Measurements from ENCODE around the gene TCHHL1.

The TCHHL1 gene

DNA sequence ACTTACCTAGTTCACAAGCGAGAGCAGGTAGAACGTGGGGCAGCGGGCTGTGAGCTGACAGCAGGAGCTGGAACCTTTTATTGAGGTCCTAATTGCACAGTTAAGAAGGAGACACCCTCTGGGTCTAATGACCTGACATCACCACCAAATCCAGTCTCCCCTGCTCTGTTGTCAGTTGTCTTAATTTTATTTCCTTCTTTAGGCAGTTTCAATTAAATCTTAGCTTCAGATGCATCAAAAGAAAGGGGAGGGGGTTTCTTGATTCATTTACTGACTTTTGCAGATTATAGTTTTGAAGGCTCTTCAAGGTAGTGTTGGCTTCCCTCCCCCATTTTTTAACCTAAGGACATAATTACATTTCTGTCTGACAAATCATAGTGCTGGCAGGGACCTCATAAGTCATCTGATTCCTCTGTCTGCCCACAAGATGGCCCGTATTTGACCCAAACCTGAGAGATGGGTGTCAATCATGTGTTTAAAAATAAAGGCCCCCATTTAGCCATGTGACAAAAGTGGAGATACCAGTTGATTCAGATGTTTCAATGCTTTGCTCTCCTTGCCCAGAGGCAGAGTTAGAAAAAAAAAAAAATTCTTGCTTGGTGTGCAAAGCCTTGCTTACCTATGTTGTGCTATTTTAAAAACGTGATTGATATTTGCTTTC, at the start of gene TCHHL1:
TCHHL1 (minus strand) TSS at position 51 of the 661 bp plus-strand sequence. CDS start 921 bp downstream, outside the sequence.
- DNase-seq (ENCODE audit: low read depth in 2 of 2), result no peak

DNA sequence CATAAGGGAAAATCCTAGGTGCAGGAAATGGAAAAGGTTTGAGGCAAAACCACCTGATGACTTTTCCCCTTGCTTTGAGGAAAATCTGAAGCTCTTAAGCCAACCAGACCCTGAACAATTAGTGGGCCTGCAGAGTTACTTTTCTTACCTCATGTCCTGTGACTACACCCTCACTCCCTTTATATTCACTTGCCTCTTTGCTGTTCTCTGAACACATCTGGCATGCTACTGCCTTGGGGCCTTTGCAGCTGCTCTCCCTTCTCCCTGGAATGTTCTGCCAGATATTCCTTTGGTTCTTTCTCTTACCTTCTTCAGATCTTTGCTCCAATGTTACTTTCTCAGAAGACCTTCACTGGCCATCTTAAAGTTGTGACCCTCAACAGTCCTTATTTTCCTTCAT, 48.4 kb upstream of the TCHHL1 start:
- no peak for DNase-seq (ENCODE audit: low read depth in 2 of 2)

DNA sequence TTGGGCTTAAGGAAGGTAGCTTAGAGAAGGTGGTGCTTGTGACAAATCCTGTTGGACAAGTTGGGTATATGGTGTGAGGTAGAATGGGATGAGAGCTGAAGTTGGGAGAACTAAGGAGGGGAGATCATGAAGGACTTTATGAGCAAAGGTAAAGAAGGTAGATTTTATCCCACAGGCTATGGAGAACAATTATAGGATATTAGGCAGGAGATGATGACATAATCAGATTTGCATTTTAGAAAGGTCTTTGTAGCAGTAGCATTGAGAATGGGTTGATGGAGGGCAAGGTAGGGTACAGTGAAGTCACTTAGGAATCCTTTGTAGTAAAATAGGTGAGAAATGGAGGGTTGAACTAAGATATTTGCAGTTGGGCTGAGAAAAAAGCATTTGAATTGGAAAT, 41.3 kb upstream of the TCHHL1 start:
- DNase-seq (ENCODE audit: low read depth in 2 of 2), result no peak

GRCh38 chr1:152127673-152128072, 38.8 kb upstream of the TCHHL1 start:
- no peak for DNase-seq (ENCODE audit: low read depth in 2 of 2)

DNA sequence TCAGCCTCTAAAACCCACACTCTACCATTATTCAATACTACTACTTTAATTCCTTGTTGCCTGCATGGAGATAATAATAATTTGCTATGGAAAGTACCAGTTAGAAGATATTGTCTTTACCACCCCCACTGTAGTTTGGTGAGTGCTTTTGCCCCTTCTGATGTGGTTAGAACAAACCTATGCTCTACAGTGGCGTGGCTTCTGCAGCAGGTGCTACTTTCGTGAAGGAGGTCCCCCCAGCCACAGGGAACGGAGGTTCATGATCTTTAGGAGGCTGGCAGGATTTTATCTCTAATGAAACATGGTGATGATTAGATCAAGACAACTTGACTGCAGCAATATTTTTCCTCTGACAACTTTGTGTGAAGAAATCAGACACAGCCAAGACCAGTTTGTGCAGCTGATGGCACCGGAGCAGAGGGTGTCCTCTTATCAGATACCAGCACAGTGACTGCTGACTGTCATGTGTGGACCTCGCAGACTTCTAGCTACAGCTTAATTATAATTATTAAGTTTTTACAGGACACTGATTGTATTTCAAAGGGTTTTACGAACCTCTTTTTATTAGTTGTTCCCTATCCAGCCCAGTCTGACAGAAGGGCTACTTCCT, 37.1 kb upstream of the TCHHL1 start:
- DNase-seq (ENCODE audit: low read depth in 2 of 2), result no peak

GRCh38 chr1:152118915-152119314, 30.1 kb upstream of the TCHHL1 start:
- no peak for DNase-seq (ENCODE audit: low read depth in 2 of 2)

DNA sequence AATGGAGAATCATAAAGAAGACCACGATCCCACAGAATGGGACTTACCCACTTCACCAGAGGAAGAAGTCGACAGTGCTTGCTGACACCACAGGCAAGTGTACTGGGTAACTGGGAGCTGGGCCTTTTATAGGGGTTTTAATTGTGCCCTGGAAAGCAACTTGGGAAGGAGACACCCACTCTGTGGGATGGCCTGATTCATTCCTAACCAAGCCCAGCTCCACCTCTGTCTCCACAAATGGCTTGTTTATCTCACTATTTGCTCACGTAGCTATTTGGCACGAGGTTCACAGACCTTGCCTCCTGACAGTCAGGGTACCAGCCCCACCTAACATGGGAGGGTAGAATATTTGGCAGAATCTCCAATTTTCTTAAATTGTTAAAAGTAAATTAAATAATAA, 26.5 kb upstream of the TCHHL1 start, which contains the start of gene TCHH:
TCHH (minus strand) TSS at position 101 of the 400 bp plus-strand sequence. CDS start 1,364 bp downstream, outside the sequence.
- no peak for DNase-seq (ENCODE audit: low read depth in 2 of 2)

- DNase-seq (ENCODE audit: low read depth in 2 of 2), result no peak
Measured at GRCh38 chr1:152112885-152113432, 24.1 kb upstream of the TCHHL1 start.

- no peak for DNase-seq (ENCODE audit: low read depth in 2 of 2)
Measured at GRCh38 chr1:152112101-152112884, 23.4 kb upstream of the TCHHL1 start.

DNA sequence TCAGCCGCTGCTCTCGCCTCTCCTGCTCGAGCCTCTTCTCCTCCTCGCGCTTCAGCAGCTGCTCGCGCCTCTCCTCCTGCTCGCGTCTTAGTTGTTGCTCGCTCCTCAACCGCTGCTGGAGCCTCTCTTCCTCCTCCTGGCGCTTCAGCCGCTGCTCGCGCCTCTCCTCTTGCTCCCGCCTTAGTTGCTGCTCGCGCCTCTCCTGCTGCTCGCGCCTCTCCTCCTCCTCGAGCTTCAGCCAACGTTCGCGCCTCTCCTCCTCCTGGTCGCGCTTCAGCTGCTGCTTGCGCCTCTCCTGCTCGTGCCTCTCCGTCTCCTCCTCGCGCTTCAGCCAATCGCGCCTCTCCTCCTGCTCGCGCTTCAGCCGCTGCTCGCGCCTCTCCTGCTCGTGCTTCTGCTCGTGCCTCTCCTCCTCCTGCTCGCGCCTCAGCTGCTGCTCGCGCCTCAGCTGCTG, 22.7 kb upstream of the TCHHL1 start:
- no peak for DNase-seq (ENCODE audit: low read depth in 2 of 2)

DNA sequence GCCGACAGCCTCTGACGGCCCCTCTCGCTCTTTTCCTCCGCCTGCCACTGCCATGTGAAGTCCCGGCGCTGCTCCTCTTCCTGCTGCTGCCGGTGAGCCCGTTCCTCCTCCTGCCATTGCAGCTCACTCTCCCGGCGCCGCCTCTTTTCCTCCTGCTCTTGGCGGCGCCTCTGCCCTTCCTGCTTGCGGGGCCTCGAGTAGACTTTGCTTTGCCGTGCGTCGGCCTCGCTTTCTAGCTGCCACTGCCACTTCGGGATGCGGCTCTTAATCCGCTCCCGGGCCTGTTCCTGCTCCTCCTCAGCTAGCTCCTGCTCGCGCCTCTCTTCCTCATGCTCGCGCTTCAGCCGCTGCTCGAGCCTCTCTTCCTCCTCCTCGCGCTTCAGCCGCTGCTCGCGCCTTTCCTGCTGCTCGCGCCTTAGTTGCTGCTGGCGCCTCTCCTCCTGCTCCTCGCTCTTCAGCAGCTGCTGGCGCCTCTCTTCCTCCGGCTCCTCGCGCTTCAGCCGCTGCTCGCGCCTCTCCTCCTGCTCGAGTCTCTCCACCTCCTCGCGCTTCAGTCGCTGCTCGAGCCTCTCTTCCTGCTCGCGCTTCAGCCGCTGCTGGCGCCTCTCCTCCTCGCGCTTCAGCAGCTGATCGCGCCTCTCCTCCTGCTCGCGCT, 22.1 kb upstream of the TCHHL1 start:
- peak in 1 of 2 donors; percentile 19 for DNase-seq (ENCODE audit: low read depth in 2 of 2)

GRCh38 chr1:152110365-152110859, 21.5 kb upstream of the TCHHL1 start:
- DNase-seq (ENCODE audit: low read depth in 2 of 2), result peak in 1 of 2 donors; percentile 26

DNA sequence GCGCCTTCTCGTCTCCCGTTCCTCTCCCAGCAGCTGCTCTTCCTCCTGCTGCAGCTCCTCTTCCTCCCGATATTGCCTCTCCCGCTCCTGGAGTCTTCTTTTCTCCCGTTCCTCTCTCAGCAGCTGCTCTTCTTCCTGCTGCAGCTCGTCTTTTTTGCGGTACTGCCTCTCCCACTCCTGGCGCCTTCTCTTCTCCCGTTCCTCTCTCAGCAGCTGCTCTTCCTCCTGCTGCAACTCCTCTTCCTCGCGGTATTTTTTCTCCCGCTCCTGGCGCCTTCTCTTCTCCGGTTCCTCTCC, 21.1 kb upstream of the TCHHL1 start:
- DNase-seq (ENCODE audit: low read depth in 2 of 2), result no peak

DNA sequence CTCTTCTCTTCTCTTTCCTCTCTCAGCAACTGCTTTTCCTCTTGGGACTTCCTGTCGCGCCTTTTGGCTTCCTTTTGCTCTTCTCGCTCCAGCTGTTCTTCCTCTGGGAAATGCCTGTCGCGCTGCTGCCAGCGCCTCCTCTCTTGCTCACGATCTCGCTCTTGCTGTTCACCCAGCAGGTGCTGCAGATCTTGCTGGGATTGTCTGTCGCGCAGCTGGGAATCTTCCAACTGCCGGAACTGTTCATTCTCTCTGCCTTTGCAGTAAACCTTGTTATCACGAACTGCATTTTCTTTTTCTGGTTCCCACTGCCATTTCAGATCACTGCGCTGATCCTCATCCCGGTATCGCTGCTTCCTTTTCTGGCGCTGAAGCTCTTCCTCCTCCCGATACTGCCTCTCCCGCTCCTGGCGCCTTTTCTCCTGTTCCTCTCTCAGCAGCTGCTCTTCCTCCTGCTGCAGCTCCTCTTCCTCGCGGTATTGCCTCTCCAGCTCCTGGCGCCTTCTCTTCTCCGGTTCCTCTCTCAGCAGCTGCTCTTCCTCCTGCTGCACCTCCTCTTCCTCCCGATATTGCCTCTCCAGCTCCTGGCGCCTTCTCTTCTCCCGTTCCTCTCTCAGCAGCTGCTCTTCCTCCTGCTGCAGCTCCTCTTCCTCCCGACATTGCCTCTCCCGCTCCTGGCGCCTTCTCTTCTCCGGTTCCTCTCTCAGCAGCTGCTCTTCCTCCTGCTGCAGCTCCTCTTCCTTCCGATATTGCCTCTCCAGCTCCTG, 20.6 kb upstream of the TCHHL1 start:
- no peak for DNase-seq (ENCODE audit: low read depth in 2 of 2)

DNA sequence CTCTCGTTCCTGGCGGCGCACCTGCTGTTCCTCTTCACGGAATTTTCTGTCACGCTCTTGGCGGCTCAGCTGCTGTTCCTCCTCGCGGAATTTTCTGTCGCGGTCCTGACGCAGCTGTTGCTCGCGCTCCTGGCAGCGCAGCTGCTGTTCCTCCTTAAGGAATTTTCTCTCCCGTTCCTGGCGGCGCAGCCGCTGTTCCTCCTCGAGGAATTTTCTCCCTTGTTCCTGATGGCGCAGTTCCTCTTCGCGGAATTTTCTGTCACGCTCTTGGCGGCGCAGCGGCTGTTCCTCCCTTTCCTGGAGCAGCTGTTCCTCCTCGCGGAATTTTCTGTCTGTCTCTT, 20.0 kb upstream of the TCHHL1 start:
- no peak for DNase-seq (ENCODE audit: low read depth in 2 of 2)

- DNase-seq (ENCODE audit: low read depth in 2 of 2), result no peak
Measured at GRCh38 chr1:152107984-152108881, 19.4 kb upstream of the TCHHL1 start.

- DNase-seq (ENCODE audit: low read depth in 2 of 2), result no peak
Measured at GRCh38 chr1:152107031-152107983, 18.4 kb upstream of the TCHHL1 start.

- DNase-seq (ENCODE audit: low read depth in 2 of 2), result no peak
Measured at GRCh38 chr1:152104854-152105253, 16.0 kb upstream of the TCHHL1 start.

GRCh38 chr1:152096931-152097330, 8.1 kb upstream of the TCHHL1 start:
- DNase-seq (ENCODE audit: low read depth in 2 of 2), result no peak

Data from stimulated activated CD4-positive, alpha-beta T cell treated with anti-CD3 and anti-CD28 coated beads, Interleukin-4, amount 100 ng/mL, for 48 hours (primary cell).